Fibroblast of lung (primary cell): ENCODE results near the gene TMEM109.

Source experiments
- EZH2 ChIP-seq: IDR thresholded peaks from 2 replicates; pipeline ENCODE4 v1.5.1; 2012; ENCODE audit warnings: low read length, control low read depth, mild to moderate bottlenecking; ENCODE audit errors: missing control alignments
- TF ChIP-seq, protein P1 (sequence below), 2 donors: IDR thresholded peaks in 1 of 2; conservative IDR thresholded peaks in 1 of 2; 1 replicate in 1 of 2; 2 replicates in 1 of 2; pipeline ENCODE4 v1.5.1; 2011 to 2012; ENCODE audit warnings: low read length in 2 of 2, control low read depth in 1 of 2, inconsistent platforms in 1 of 2, low read depth in 1 of 2, mild to moderate bottlenecking in 1 of 2

DNA sequence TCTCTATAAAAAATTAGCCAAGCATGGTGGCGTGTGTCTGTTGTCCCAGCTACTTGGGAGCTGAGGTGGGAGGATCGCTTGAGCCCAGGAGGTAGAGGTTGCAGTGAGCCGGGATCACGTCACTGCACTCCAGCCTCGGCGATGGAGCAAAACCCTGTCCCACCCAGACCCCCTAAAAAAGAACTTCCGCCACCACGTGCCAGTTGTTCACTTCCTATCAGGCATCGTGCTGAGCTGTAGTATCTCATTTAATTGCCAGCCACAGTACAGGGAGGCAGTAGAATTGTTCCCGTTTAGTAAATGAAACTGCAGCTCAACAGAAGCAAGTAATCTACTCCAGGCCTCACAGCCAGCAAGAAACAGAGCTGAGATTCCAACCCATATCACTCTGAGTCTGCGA is 7.3 kb downstream of the TMEM109 start:
- TF ChIP-seq, protein P1, sequence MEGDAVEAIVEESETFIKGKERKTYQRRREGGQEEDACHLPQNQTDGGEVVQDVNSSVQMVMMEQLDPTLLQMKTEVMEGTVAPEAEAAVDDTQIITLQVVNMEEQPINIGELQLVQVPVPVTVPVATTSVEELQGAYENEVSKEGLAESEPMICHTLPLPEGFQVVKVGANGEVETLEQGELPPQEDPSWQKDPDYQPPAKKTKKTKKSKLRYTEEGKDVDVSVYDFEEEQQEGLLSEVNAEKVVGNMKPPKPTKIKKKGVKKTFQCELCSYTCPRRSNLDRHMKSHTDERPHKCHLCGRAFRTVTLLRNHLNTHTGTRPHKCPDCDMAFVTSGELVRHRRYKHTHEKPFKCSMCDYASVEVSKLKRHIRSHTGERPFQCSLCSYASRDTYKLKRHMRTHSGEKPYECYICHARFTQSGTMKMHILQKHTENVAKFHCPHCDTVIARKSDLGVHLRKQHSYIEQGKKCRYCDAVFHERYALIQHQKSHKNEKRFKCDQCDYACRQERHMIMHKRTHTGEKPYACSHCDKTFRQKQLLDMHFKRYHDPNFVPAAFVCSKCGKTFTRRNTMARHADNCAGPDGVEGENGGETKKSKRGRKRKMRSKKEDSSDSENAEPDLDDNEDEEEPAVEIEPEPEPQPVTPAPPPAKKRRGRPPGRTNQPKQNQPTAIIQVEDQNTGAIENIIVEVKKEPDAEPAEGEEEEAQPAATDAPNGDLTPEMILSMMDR (conservative IDR thresholded peaks at IDR 0.05 in 1 of 2, IDR thresholded peaks at IDR 0.05 in 1 of 2; ENCODE audit: low read depth in 1 of 2, low read length in 2 of 2) = no peak
- no peak for TF ChIP-seq EZH2
